GM12878 (cell line): ENCODE data around the gene FBXL5. TPM values are rescaled to one million over a fixed set of nuclear protein-coding genes. Genes with fewer than 3 reads are reported as not detected.
A peak's percentile ranks its signal among the peaks of the same experiment; 100 is the strongest.

Experiments used
- ATAC-seq: fragments of 200-7000 bp; cut with Tn5 transposase; 3 replicates; pipeline ENCODE4 v1.9.1; 2020; ENCODE audit warnings: mild to moderate bottlenecking, moderate library complexity
- BruUV-seq: library from RNA; stranded (reverse); fragments of 400-500 nt; replicated peaks from 2 replicates; lab custom pipeline; 2021; lab: Mats Ljungman, UMichigan
- CTCF ChIA-PET: fragments of 300-600 bp; sonication (Branson Sonifier 250); formaldehyde crosslinking; extraction: SDS; loops from one replicate; lab custom pipeline; 2021; ENCODE audit warnings: inconsistent platforms; lab: Yijun Ruan, JAX
- POLR2A ChIA-PET: fragments of 350-600 bp; formaldehyde crosslinking; extraction: SDS; loops from one replicate; lab custom pipeline; 2021; ENCODE audit warnings: inconsistent platforms; lab: Charles Lee
- RAD21 ChIA-PET: fragments of 300-600 bp; sonication (Branson Sonifier 250); formaldehyde crosslinking; loops from one replicate; lab custom pipeline; 2023; ENCODE audit warnings: antibody characterized with exemption; ENCODE audit not compliant: unreplicated experiment; lab: Charles Lee
- SMC1A ChIA-PET: fragments of 300-600 bp; sonication (Branson Sonifier 250); formaldehyde crosslinking; loops from one replicate; lab custom pipeline; 2023; ENCODE audit not compliant: unreplicated experiment, uncharacterized antibody; lab: Charles Lee
- DNase-seq: peaks from one replicate; pipeline ENCODE4 v3.0.0-alpha.2; 2011; ENCODE audit warnings: low read depth, low spot score
- FAIRE-seq: peaks from 3 replicates; lab custom pipeline; 2011; peaks lifted over from hg19 to GRCh38; lab: Jason Lieb, UNC
- H2AFZ ChIP-seq: 2 replicates; pipeline ENCODE4 v1.6.0; 2011; ENCODE audit warnings: low read depth, low read length, control low read depth; ENCODE audit not compliant: control insufficient read depth
- H3K27ac ChIP-seq: 2 replicates; pipeline ENCODE4 v1.5.1; 2011; ENCODE audit warnings: control low read depth; ENCODE audit not compliant: control insufficient read depth, insufficient read depth
- H3K27me3 ChIP-seq, 2 experiments: replicated peaks in 1 of 2; 2 replicates each; pipeline versions ENCODE4 v1.6.0 to v1.6.1; 2011; ENCODE audit warnings: low read length in 1 of 2; ENCODE audit not compliant: control insufficient read depth in 2 of 2, insufficient read depth in 2 of 2
- H3K36me3 ChIP-seq, 2 experiments: 2 replicates each; pipeline ENCODE4 v1.5.1; 2011; ENCODE audit warnings: low read length in 1 of 2; ENCODE audit not compliant: control insufficient read depth in 2 of 2, insufficient read depth in 2 of 2
- H3K4me1 ChIP-seq: 2 replicates; pipeline ENCODE4 v1.6.1; 2011; ENCODE audit warnings: mild to moderate bottlenecking, low read length, moderate library complexity, mixed read lengths; ENCODE audit not compliant: control insufficient read depth, insufficient read depth
- H3K4me2 ChIP-seq: 2 replicates; pipeline ENCODE4 v1.6.0; 2011; ENCODE audit warnings: control low read depth; ENCODE audit not compliant: control insufficient read depth, insufficient read depth
- H3K4me3 ChIP-seq: fragments of 200-600 bp; sonication (generic); 2 replicates; pipeline ENCODE4 v1.5.1; 2016
- H3K79me2 ChIP-seq: 2 replicates; pipeline ENCODE4 v1.6.0; 2011; ENCODE audit warnings: low read length; ENCODE audit not compliant: control insufficient read depth, insufficient read depth
- H3K9ac ChIP-seq: 2 replicates; pipeline ENCODE4 v1.8.0; 2011; ENCODE audit warnings: low read length, control low read depth, mixed read lengths; ENCODE audit not compliant: control insufficient read depth, insufficient read depth
- H3K9me3 ChIP-seq: replicated peaks from 3 replicates; pipeline ENCODE4 v1.5.1; 2011; ENCODE audit warnings: mild to moderate bottlenecking, low read length; ENCODE audit not compliant: control insufficient read depth, insufficient read depth
- H4K20me1 ChIP-seq: 2 replicates; pipeline ENCODE4 v1.6.0; 2011; ENCODE audit not compliant: control insufficient read depth, insufficient read depth
- ATF7 ChIP-seq: fragments of 450-650 bp; IDR thresholded peaks from 2 replicates; pipeline ENCODE4 v1.6.1; 2016; ENCODE audit warnings: low read depth, mild to moderate bottlenecking
- CEBPZ ChIP-seq: fragments of 150-350 bp; IDR thresholded peaks from 2 replicates; pipeline ENCODE4 v1.6.1; 2016; ENCODE audit warnings: low read depth, low read length
- CREM ChIP-seq: IDR thresholded peaks from 2 replicates; pipeline ENCODE4 v1.6.1; 2014; ENCODE audit warnings: antibody characterized with exemption, low read depth
- E2F4 ChIP-seq: IDR thresholded peaks from 2 replicates; pipeline ENCODE4 v1.6.1; 2012; ENCODE audit warnings: low read depth, low read length, improper control_type of control experiment
- ELK1 ChIP-seq: IDR thresholded peaks from 2 replicates; pipeline ENCODE4 v1.6.1; 2012; ENCODE audit warnings: low read depth, low read length, improper control_type of control experiment
- HCFC1 ChIP-seq: fragments of 150-350 bp; IDR thresholded peaks from 2 replicates; pipeline ENCODE4 v1.6.1; 2014; ENCODE audit warnings: low read length
- HDGF ChIP-seq: fragments of 450-650 bp; IDR thresholded peaks from 2 replicates; pipeline ENCODE4 v1.6.1; 2016; ENCODE audit warnings: antibody characterized with exemption
- IKZF1 ChIP-seq: fragments of 450-650 bp; conservative IDR thresholded peaks from 2 replicates; pipeline ENCODE4 v1.6.1; 2017; ENCODE audit warnings: antibody characterized with exemption, mild to moderate bottlenecking
- IKZF2 ChIP-seq, 2 experiments: fragments of 450-650 bp; IDR thresholded peaks; 2 replicates each; pipeline ENCODE4 v1.6.1; 2017; ENCODE audit warnings: mild to moderate bottlenecking in 2 of 2, moderate library complexity in 2 of 2
- MEF2A ChIP-seq: IDR thresholded peaks from 2 replicates; pipeline ENCODE4 v1.6.1; 2011; ENCODE audit warnings: low read depth, mild to moderate bottlenecking, low read length, moderate library complexity; ENCODE audit not compliant: insufficient read depth
- MTA2 ChIP-seq: fragments of 450-650 bp; IDR thresholded peaks from 2 replicates; pipeline ENCODE4 v1.6.1; 2016; ENCODE audit warnings: low read depth, mild to moderate bottlenecking, moderate library complexity
- NFXL1 ChIP-seq: fragments of 450-650 bp; IDR thresholded peaks from 2 replicates; pipeline ENCODE4 v1.6.1; 2017; ENCODE audit warnings: antibody characterized with exemption, mild to moderate bottlenecking, borderline replicate concordance
- PML ChIP-seq: IDR thresholded peaks from 2 replicates; pipeline ENCODE4 v1.6.1; 2012; ENCODE audit warnings: low read length, inconsistent platforms
- RFX5 ChIP-seq: IDR thresholded peaks from 2 replicates; pipeline ENCODE4 v1.6.1; 2011; ENCODE audit warnings: low read depth, low read length, improper control_type of control experiment
- SKIL ChIP-seq: fragments of 450-650 bp; IDR thresholded peaks from 2 replicates; pipeline ENCODE4 v1.6.1; 2017; ENCODE audit warnings: mild to moderate bottlenecking, low read depth, inconsistent platforms; ENCODE audit not compliant: poor library complexity, severe bottlenecking
- TCF12 ChIP-seq: IDR thresholded peaks from 2 replicates; pipeline ENCODE4 v1.6.1; 2011; ENCODE audit warnings: low read depth, mild to moderate bottlenecking, low read length
- YBX1 ChIP-seq: fragments of 450-650 bp; IDR thresholded peaks from 2 replicates; pipeline ENCODE4 v1.6.1; 2016; ENCODE audit warnings: antibody characterized with exemption
- WGBS: methylation state at CpG from one replicate; pipeline ENCODE4 v1.1.6; 2016; ENCODE audit warnings: low lambda C conversion rate; ENCODE audit not compliant: insufficient replicate concordance, insufficient coverage; ENCODE audit errors: missing lambda C conversion rate; 5-methylcytosine and 5-hydroxymethylcytosine counted together
- in situ Hi-C: fragments of 300-500 bp; cut with MboI; formaldehyde crosslinking; loops from 9 replicates; pipeline ENCODE4 v1.14.3; 2018; ENCODE audit warnings: mixed read lengths
- intact Hi-C: fragments of 100-400 bp; cut with micrococcal nuclease; formaldehyde crosslinking; loops from one replicate; pipeline ENCODE4 v1.14.2; 2022; ENCODE audit not compliant: unreplicated experiment
- polyA plus RNA-seq, 11 experiments: library from polyadenylated mRNA; depleted of rRNA in 4 of 11; unstranded in 6 of 11; stranded (reverse) in 5 of 11; fragments of >200 nt; fragmentation: Nextera tagmentation in 4 of 11; fragmentation: Illumina TruSeq in 1 of 11; extraction: Ambion mirVana in 4 of 11; extraction: Trizol in 1 of 11; gene quantifications; 1 replicate in 1 of 11; 2 replicates in 10 of 11; pipeline versions ENCODE4 v1.2.1 to v1.2.3, GENCODE V29; 2011 to 2016; ENCODE audit warnings: inconsistent platforms in 2 of 11, missing spikeins in 2 of 11, low read depth in 1 of 11
- total RNA-seq, 4 experiments: library from RNA; depleted of rRNA in 3 of 4; stranded (reverse); fragments of >200 nt in 3 of 4; fragmentation: Illumina TruSeq in 1 of 4; extraction: Trizol in 1 of 4; gene quantifications; 2 replicates each; pipeline versions ENCODE4 v1.2.1 to v1.2.3, GENCODE V29; 2013 to 2021

The FBXL5 gene
- total and polyA plus RNA-seq, 10 of the 15 experiments (the other 5 are each of a cell fraction or from before 2014, with no cell fraction given): 10.1 to 46.2 (median 32.7) TPM

- in situ Hi-C loops: no loop called here
- 0 out of 2 replicates have a peak overlapping the region, but pooled peaks have one; percentile 0 for H3K4me3 ChIP-seq
- WGBS: 74% methylated on average over 2 of the region's 2 CpGs
- TF ChIP-seq E2F4: no peak
- no peak for TF ChIP-seq ELK1
- TF ChIP-seq HDGF: no peak
- TF ChIP-seq MTA2: no peak
- no peak for TF ChIP-seq CEBPZ
- TF ChIP-seq RFX5: no peak
- TF ChIP-seq ATF7: peak; percentile 29; the same call in 1 of the 2 replicates
- no peak for TF ChIP-seq NFXL1
- no peak for TF ChIP-seq SKIL
- TF ChIP-seq CREM: no peak
- no peak for TF ChIP-seq HCFC1
- no peak for TF ChIP-seq MEF2A
- no peak for TF ChIP-seq YBX1
- TF ChIP-seq IKZF2 (IDR thresholded peaks at IDR 0.05): peak in 1 of 2 experiments; percentile 47; a peak in 2 of 4 replicates
- TF ChIP-seq PML: no peak
- no peak for TF ChIP-seq TCF12
- TF ChIP-seq IKZF1: 0 out of 2 replicates have a peak, but pooled peaks have one; percentile 37
Observed at GRCh38 chr4:15677507-15677988, 22.4 kb upstream of the FBXL5 start.

More at GRCh38 chr4:15677507-15677988, 22.4 kb upstream of the FBXL5 start:
- intact Hi-C loops: no loop called here
- BruUV-seq: no TSS peak
- ChIA-PET SMC1A (interaction anchor here (0.9 to 1.3 kb wide), 2 partner anchors 28 to 33 kb away, joined by 3 to 5 read pairs; no protein-coding TSS in a partner anchor), POLR2A (interaction anchor here (3.4 kb wide), 1 partner anchor 23 kb away, joined by 15 read pairs; the partner anchor contains the start of gene FBXL5), RAD21 (interaction anchor here (0.6 to 2.8 kb wide), 3 partner anchors 23 to 51 kb away, joined by 3 to 15 read pairs (median 5); no protein-coding TSS in a partner anchor), CTCF (interaction anchor here (1.1 to 3.1 kb wide), 2 partner anchors 26 kb away, joined by 5 to 20 read pairs; no protein-coding TSS in a partner anchor)
- DNase-seq: no peak
- Histone ChIP-seq H3K4me2 (peak overlapping the region; percentile 21; the same call in 1 of the 2 replicates), H3K36me3 (no peaks in the 10 kb centered on the region), H3K27me3 (no peaks in the 10 kb centered on the region), H3K27ac (peak overlapping the region; percentile 24; the same call in 1 of the 2 replicates), H4K20me1 (no peaks in the 10 kb centered on the region), H3K79me2 (peaks cover 87% of the 10 kb centered on the region), H3K4me1 (peaks cover 4% of the 10 kb centered on the region; the same call in 1 of the 2 replicates), H2AFZ (peak overlapping the region; percentile 54; the same call in 1 of the 2 replicates), H3K9ac (no peak overlapping the region), H3K9me3 (no peaks in the 10 kb centered on the region)
- FAIRE-seq: no peak
- ATAC-seq: no peak
